GM13977 (cell line): ENCODE data around the gene DPY30.

Source experiments
- DNase-seq: peaks from one replicate; pipeline ENCODE4 v3.0.0; 2012; ENCODE audit warnings: low spot score
- CTCF ChIP-seq: IDR thresholded peaks from 2 replicates; pipeline ENCODE4 v1.5.1; 2012; ENCODE audit warnings: mild to moderate bottlenecking, control low read depth; ENCODE audit not compliant: insufficient read depth; ENCODE audit errors: extremely low read depth, missing control alignments
- in situ Hi-C: fragments of 300-500 bp; cut with MboI; formaldehyde crosslinking; loops from one replicate; pipeline ENCODE4 v1.12.0; 2022; ENCODE audit warnings: low sequenced_read_pairs, low pct_unique_long_range_greater_than_20kb, mixed read lengths, inconsistent platforms; ENCODE audit not compliant: unreplicated experiment

The DPY30 gene

GRCh38 chr2:31986906-31987305 lies 52.7 kb downstream of the DPY30 start:
- DNase-seq: no peak
- in situ Hi-C loops: no loop called here
- TF ChIP-seq CTCF: no peak

- in situ Hi-C loops: no loop called here
- no peak for TF ChIP-seq CTCF
- no peak for DNase-seq
Measured at GRCh38 chr2:31983762-31984467, 55.7 kb downstream of the DPY30 start.

GRCh38 chr2:31980674-31981356 lies 58.8 kb downstream of the DPY30 start:
- DNase-seq: peak; percentile 80
- TF ChIP-seq CTCF: no peak
- in situ Hi-C loops: no loop called here

GRCh38 chr2:31979956-31980355 lies 59.6 kb downstream of the DPY30 start:
- in situ Hi-C loops: no loop called here
- DNase-seq: no peak
- TF ChIP-seq CTCF: no peak

GRCh38 chr2:31979018-31979417 lies 60.6 kb downstream of the DPY30 start:
- TF ChIP-seq CTCF: no peak
- no peak for DNase-seq
- in situ Hi-C loops: no loop called here

GRCh38 chr2:31978436-31978835 lies 61.2 kb downstream of the DPY30 start:
- no peak for TF ChIP-seq CTCF
- in situ Hi-C loops: no loop called here
- DNase-seq: no peak
